Measurements from ENCODE around the gene LRRFIP2.

DNA sequence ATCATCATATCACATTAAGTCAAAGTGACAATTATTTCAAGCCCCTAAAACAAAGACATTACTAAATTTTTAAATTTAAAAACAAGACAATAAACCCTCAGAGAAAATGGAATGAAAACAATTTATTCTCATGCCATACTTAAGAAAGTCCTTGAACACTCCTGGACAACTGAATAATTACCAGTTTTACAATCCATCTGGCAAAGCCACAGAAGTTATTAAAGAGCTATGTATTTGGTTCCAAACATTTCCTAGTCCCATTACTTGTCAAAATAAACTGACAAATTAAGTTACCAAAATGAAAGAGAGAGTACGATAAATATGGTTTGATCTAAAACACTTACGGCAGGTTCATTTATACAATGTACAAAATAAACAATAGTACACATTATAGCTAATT, 63.2 kb downstream of the LRRFIP2 start:
- no peak for TF ChIP-seq CTCF (IDR thresholded peaks at IDR 0.05)
- TF ChIP-seq EZH2 (IDR thresholded peaks at IDR 0.05): no peak
- TF ChIP-seq EZH2phosphoT487 (IDR thresholded peaks at IDR 0.05): no peak
